RWPE2 (cell line): Measurements from ENCODE around the gene COTL1.

Experiments
- ATAC-seq: fragments of 200-7000 bp; cut with Tn5 transposase; 3 replicates; pipeline ENCODE4 v1.9.1; 2021; ENCODE audit warnings: low read depth
- DNase-seq: peaks from one replicate; pipeline ENCODE4 v3.0.0-alpha.2; 2020; ENCODE audit warnings: low spot score
- H3K27ac ChIP-seq: fragments of 450-650 bp; 2 replicates; pipeline ENCODE4 v1.5.1; 2017; ENCODE audit warnings: mild to moderate bottlenecking; ENCODE audit not compliant: poor library complexity, severe bottlenecking
- H3K27me3 ChIP-seq: fragments of 250-450 bp; sonication (Bioruptor Pico); 2 replicates; pipeline ENCODE4 v1.5.1; 2021; ENCODE audit warnings: mild to moderate bottlenecking, moderate library complexity; ENCODE audit not compliant: insufficient read depth, poor library complexity, severe bottlenecking
- H3K36me3 ChIP-seq: fragments of 250-450 bp; sonication (Bioruptor Pico); 2 replicates; pipeline ENCODE4 v1.5.1; 2020; ENCODE audit warnings: low read depth, mild to moderate bottlenecking, moderate library complexity
- H3K4me1 ChIP-seq: fragments of 250-450 bp; sonication (Bioruptor Pico); 2 replicates; pipeline ENCODE4 v1.5.1; 2021; ENCODE audit warnings: mild to moderate bottlenecking, moderate library complexity; ENCODE audit not compliant: insufficient read depth, poor library complexity, severe bottlenecking
- H3K4me3 ChIP-seq: fragments of 250-450 bp; sonication (Bioruptor Pico); 2 replicates; pipeline ENCODE4 v1.5.1; 2021; ENCODE audit warnings: mild to moderate bottlenecking, moderate library complexity; ENCODE audit not compliant: severe bottlenecking
- H3K9me3 ChIP-seq: fragments of 250-450 bp; sonication (Bioruptor Pico); 2 replicates; pipeline ENCODE4 v1.5.1; 2021; ENCODE audit warnings: mild to moderate bottlenecking, moderate library complexity; ENCODE audit not compliant: severe bottlenecking
- TF ChIP-seq, protein P1 (sequence below): fragments of 450-650 bp; IDR thresholded peaks from one replicate; pipeline ENCODE4 v1.5.1; 2017; ENCODE audit warnings: mild to moderate bottlenecking, moderate library complexity; ENCODE audit not compliant: poor library complexity, severe bottlenecking

Gene COTL1

DNA sequence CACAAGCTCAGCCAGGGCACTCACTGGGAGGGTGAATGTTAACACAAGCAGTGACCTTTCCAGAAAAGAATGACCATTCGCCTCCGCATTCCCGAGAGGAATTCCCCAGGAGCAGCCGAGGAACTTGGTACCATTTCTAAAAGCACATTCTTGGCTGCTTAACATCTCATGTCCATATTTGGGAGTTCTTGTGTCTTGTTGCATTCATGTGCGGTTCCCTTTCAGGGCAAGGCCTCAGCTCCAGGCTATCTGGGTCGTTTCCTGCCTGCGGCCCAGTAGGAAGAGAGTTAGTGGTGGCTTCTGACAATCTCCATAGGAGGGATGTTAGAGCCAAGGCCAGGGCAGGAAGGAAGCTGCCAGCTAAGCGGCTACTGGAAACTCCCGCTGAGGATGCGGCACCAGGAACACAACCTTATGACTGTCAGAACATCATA, 85.6 kb downstream of the COTL1 start:
- TF ChIP-seq, protein P1, sequence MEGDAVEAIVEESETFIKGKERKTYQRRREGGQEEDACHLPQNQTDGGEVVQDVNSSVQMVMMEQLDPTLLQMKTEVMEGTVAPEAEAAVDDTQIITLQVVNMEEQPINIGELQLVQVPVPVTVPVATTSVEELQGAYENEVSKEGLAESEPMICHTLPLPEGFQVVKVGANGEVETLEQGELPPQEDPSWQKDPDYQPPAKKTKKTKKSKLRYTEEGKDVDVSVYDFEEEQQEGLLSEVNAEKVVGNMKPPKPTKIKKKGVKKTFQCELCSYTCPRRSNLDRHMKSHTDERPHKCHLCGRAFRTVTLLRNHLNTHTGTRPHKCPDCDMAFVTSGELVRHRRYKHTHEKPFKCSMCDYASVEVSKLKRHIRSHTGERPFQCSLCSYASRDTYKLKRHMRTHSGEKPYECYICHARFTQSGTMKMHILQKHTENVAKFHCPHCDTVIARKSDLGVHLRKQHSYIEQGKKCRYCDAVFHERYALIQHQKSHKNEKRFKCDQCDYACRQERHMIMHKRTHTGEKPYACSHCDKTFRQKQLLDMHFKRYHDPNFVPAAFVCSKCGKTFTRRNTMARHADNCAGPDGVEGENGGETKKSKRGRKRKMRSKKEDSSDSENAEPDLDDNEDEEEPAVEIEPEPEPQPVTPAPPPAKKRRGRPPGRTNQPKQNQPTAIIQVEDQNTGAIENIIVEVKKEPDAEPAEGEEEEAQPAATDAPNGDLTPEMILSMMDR = no peak
- no peak overlapping the region for H3K4me3 ChIP-seq
- H3K27me3 ChIP-seq = no peaks in the 10 kb centered on the region
- no peaks in the 10 kb centered on the region for H3K9me3 ChIP-seq
- H3K36me3 ChIP-seq = no peaks in the 10 kb centered on the region
- peak; percentile 97 for ATAC-seq
- H3K4me1 ChIP-seq = peaks cover 15% of the 10 kb centered on the region
- DNase-seq = peak; percentile 90
- H3K27ac ChIP-seq = peak overlapping the region; percentile 86

- Histone ChIP-seq H3K4me3 (no peak overlapping the region), H3K27ac (peak overlapping the region; percentile 86), H3K9me3 (no peaks in the 10 kb centered on the region), H3K36me3 (no peaks in the 10 kb centered on the region), H3K4me1 (peaks cover 15% of the 10 kb centered on the region), H3K27me3 (no peaks in the 10 kb centered on the region)
- TF ChIP-seq, protein P1 = no peak
- DNase-seq (no peak), ATAC-seq (peak; percentile 26; the same call in 2 of the 3 replicates)
These were observed 86.2 kb downstream of the COTL1 start for GRCh38 chr16:84531671-84532111.

DNA sequence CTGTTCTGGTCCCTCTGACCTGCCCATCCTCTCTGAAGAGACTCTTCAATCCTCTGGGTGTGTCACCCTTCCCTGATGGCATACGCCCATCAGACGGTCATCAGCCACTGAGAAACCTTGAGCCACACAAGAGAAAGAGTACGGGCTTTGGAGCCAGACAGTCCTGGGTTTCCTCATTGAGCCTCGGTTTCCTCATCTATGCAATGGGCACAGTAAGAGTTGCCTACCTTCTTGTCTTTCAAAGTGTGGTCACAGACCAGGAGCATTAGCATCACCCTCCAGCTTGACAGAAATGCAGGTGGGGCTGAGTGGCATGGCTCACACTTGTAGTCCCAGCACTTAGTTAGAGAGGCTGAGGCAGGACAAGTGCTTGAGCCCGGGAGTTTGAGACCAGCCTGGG, 87.3 kb downstream of the COTL1 start:
- ATAC-seq = no peak
- H3K27ac ChIP-seq = no peak overlapping the region
- no peak for DNase-seq
- H3K4me3 ChIP-seq = no peak overlapping the region
- H3K4me1 ChIP-seq = peaks cover 15% of the 10 kb centered on the region
- no peaks in the 10 kb centered on the region for H3K27me3 ChIP-seq
- H3K36me3 ChIP-seq = no peaks in the 10 kb centered on the region
- H3K9me3 ChIP-seq = no peaks in the 10 kb centered on the region
- TF ChIP-seq, protein P1 = no peak

- TF ChIP-seq, protein P1 = no peak
- Histone ChIP-seq H3K27me3 (no peaks in the 10 kb centered on the region), H3K27ac (no peak overlapping the region), H3K4me1 (peaks cover 15% of the 10 kb centered on the region), H3K36me3 (no peaks in the 10 kb centered on the region), H3K9me3 (no peaks in the 10 kb centered on the region), H3K4me3 (no peak overlapping the region)
- ATAC-seq (no peak), DNase-seq (no peak)
These were observed 88.3 kb downstream of the COTL1 start for GRCh38 chr16:84529607-84530006.

DNA sequence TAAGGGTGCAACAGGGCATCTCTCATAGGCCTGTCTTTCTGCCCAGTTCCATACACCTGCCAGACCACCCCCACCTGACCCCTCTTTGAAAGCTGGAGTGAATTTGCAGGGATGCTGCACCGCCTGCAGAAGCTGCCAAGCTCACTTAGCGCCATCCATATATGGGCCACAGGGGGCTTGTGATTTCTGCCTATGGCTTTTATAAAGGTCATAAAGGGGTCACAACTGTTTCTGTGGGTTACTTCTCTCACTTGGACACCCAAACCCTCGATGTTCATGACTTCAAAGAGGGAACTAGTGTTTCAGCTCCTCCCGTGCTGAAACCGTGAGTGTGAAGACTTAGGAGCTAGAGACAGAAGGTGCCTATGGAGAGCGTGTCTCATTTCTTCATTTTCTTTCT, 89.6 kb downstream of the COTL1 start:
- Histone ChIP-seq H3K36me3 (no peaks in the 10 kb centered on the region), H3K9me3 (no peaks in the 10 kb centered on the region), H3K4me3 (no peak overlapping the region), H3K4me1 (peaks cover 15% of the 10 kb centered on the region), H3K27me3 (no peaks in the 10 kb centered on the region), H3K27ac (no peak overlapping the region)
- no peak for ATAC-seq
- TF ChIP-seq, protein P1 = no peak
- no peak for DNase-seq
